HepG2 (cell line): Measurements from ENCODE around the gene P3H2. TPM values are rescaled to one million over a fixed set of nuclear protein-coding genes. Genes with fewer than 3 reads are reported as not detected.

Experiments used
- ATAC-seq: fragments of 200-7000 bp; cut with Tn5 transposase; 3 replicates; pipeline ENCODE4 v1.9.1; 2020; ENCODE audit warnings: mild to moderate bottlenecking, moderate library complexity
- BruUV-seq: library from RNA; stranded (reverse); fragments of 400-500 nt; replicated peaks from 2 replicates; lab custom pipeline; 2021; lab: Mats Ljungman, UMichigan
- CTCF ChIA-PET: fragments of 300-600 bp; formaldehyde crosslinking; extraction: SDS; loops from one replicate; lab custom pipeline; 2021; ENCODE audit warnings: low total read pairs, inconsistent platforms, low intra/inter-chr PET ratio; lab: Yijun Ruan, JAX
- POLR2A ChIA-PET: fragments of 350-600 bp; sonication (Branson Sonifier 250); formaldehyde crosslinking; loops from one replicate; lab custom pipeline; 2020; ENCODE audit warnings: antibody characterized with exemption, inconsistent platforms; lab: Yijun Ruan, JAX
- DNase-seq: peaks from one replicate; pipeline ENCODE4 v3.0.0-alpha.2; 2015; ENCODE audit warnings: low spot score
- FAIRE-seq: peaks from 3 replicates; lab custom pipeline; 2011; peaks lifted over from hg19 to GRCh38; lab: Jason Lieb, UNC
- H2AFZ ChIP-seq: one replicate; pipeline ENCODE4 v1.6.1; 2011; ENCODE audit warnings: low read length, inconsistent platforms
- H3K27ac ChIP-seq: fragments of 300-600 bp; 3 replicates; pipeline ENCODE4 v1.8.0; 2011; ENCODE audit warnings: mixed run types, mild to moderate bottlenecking, mixed read lengths, low read length, inconsistent platforms; ENCODE audit not compliant: insufficient read depth; ENCODE audit errors: extremely low read length
- H3K27me3 ChIP-seq, 2 experiments: fragments of 200-600 bp in 1 of 2; 2 replicates in 1 of 2; 3 replicates in 1 of 2; pipeline versions ENCODE4 v1.6.0 to v1.8.0; 2011; ENCODE audit warnings: low read length in 2 of 2, mild to moderate bottlenecking in 2 of 2, moderate library complexity in 2 of 2, inconsistent platforms in 1 of 2; ENCODE audit not compliant: insufficient read depth in 2 of 2, control insufficient read depth in 1 of 2
- H3K36me3 ChIP-seq, 2 experiments: fragments of 200-600 bp in 1 of 2; replicated peaks in 1 of 2; 2 replicates in 1 of 2; 3 replicates in 1 of 2; pipeline versions ENCODE4 v1.5.1 to v1.8.0; 2011; ENCODE audit warnings: low read length in 2 of 2, inconsistent platforms in 1 of 2; ENCODE audit not compliant: insufficient read depth in 2 of 2, control insufficient read depth in 1 of 2
- H3K4me1 ChIP-seq: 2 replicates; pipeline ENCODE4 v1.5.1; 2012; ENCODE audit warnings: low read length, inconsistent platforms; ENCODE audit not compliant: insufficient read depth
- H3K4me2 ChIP-seq: 2 replicates; pipeline ENCODE4 v1.6.0; 2011; ENCODE audit warnings: low read depth, low read length, inconsistent platforms
- H3K4me3 ChIP-seq, 3 experiments: fragments of 200-600 bp in 1 of 3; sonication (generic), shearing (Covaris generic) in 1 of 3; replicated peaks in 1 of 3; 2 replicates each; pipeline ENCODE4 v1.5.1; 2011 to 2016; ENCODE audit warnings: low read length in 3 of 3, inconsistent platforms in 2 of 3, low read depth in 2 of 3, mild to moderate bottlenecking in 2 of 3, control low read depth in 1 of 3, mixed read lengths in 1 of 3; ENCODE audit not compliant: insufficient read depth in 1 of 3
- H3K79me2 ChIP-seq: one replicate; pipeline ENCODE4 v1.6.1; 2011; ENCODE audit warnings: low read length, inconsistent platforms; ENCODE audit not compliant: insufficient read depth
- H3K9ac ChIP-seq: 2 replicates; pipeline ENCODE4 v1.6.0; 2011; ENCODE audit warnings: mild to moderate bottlenecking, low read depth, low read length, inconsistent platforms; ENCODE audit not compliant: insufficient read depth
- H3K9me3 ChIP-seq: 2 replicates; pipeline ENCODE4 v1.5.1; 2012; ENCODE audit warnings: mild to moderate bottlenecking, low read length
- H4K20me1 ChIP-seq: 2 replicates; pipeline ENCODE4 v1.6.0; 2011; ENCODE audit warnings: inconsistent platforms, mild to moderate bottlenecking, low read length, moderate library complexity; ENCODE audit not compliant: insufficient read depth
- ATF7 ChIP-seq, 2 experiments: fragments of 450-650 bp in 1 of 2; sonication (generic) in 1 of 2; formaldehyde crosslinking in 1 of 2; IDR thresholded peaks; 2 replicates each; pipeline versions ENCODE4 v1.4.0 to v1.6.1; 2016 to 2020; ENCODE audit warnings: antibody characterized with exemption in 1 of 2, mild to moderate bottlenecking in 1 of 2, missing genetic modification reagents in 1 of 2
- MXD3 ChIP-seq: IDR thresholded peaks from 2 replicates; pipeline ENCODE4 v1.6.1; 2016; ENCODE audit warnings: mild to moderate bottlenecking, missing biosample characterization, missing genetic modification reagents
- NFE2L1 ChIP-seq: sonication (generic); formaldehyde crosslinking; IDR thresholded peaks from 2 replicates; pipeline ENCODE4 v1.4.0; 2020; ENCODE audit warnings: missing genetic modification reagents, mild to moderate bottlenecking, borderline replicate concordance
- RFX3 ChIP-seq: IDR thresholded peaks from 2 replicates; pipeline ENCODE4 v1.6.1; 2016; ENCODE audit warnings: missing biosample characterization, missing genetic modification reagents
- WIZ ChIP-seq: sonication (generic); formaldehyde crosslinking; IDR thresholded peaks from 2 replicates; pipeline ENCODE4 v1.5.1; 2020; ENCODE audit warnings: mild to moderate bottlenecking, missing genetic modification reagents
- YY1 ChIP-seq: IDR thresholded peaks from 2 replicates; pipeline ENCODE4 v1.6.1; 2011; ENCODE audit warnings: low read length, low read depth, moderate library complexity, mild to moderate bottlenecking; ENCODE audit not compliant: insufficient read depth, insufficient replicate concordance
- ZNF24 ChIP-seq: fragments of 450-650 bp; IDR thresholded peaks from 2 replicates; pipeline ENCODE4 v1.6.1; 2017; ENCODE audit warnings: antibody characterized with exemption, mild to moderate bottlenecking
- WGBS: methylation state at CpG from one replicate; pipeline ENCODE4 v1.1.6; 2017; ENCODE audit warnings: low lambda C conversion rate; 5-methylcytosine and 5-hydroxymethylcytosine counted together
- in situ Hi-C: cut with HindIII; loops from 2 replicates; pipeline ENCODE4 v1.10.0; 2017; ENCODE audit warnings: low pct_unique_long_range_greater_than_20kb; ENCODE audit not compliant: extremely low pct_ligation_motif_present
- intact Hi-C: fragments of 100-400 bp; cut with micrococcal nuclease; formaldehyde crosslinking; loops from one replicate; pipeline ENCODE4 v1.10.0; 2022; ENCODE audit not compliant: unreplicated experiment
- polyA plus RNA-seq, 8 experiments: library from polyadenylated mRNA; depleted of rRNA in 3 of 8; stranded (reverse) in 7 of 8; unstranded in 1 of 8; fragments of >200 nt; fragmentation: Illumina TruSeq in 4 of 8; extraction: Trizol in 4 of 8; gene quantifications; 2 replicates each; pipeline versions ENCODE4 v1.2.1 to v1.2.3, GENCODE V29; 2011 to 2016; ENCODE audit warnings: low read depth in 4 of 8, missing spikeins in 1 of 8, mixed read lengths in 1 of 8; ENCODE audit not compliant: insufficient read depth in 1 of 8
- total RNA-seq, 5 experiments: library from RNA; depleted of rRNA; stranded (reverse); fragments of >200 nt; fragmentation: Illumina TruSeq; extraction: Trizol; gene quantifications; 2 replicates each; pipeline ENCODE4 v1.2.3, GENCODE V29; 2016; ENCODE audit warnings: low read depth in 1 of 5

Gene P3H2
- total and polyA plus RNA-seq, 2 of the 13 experiments (the other 11 are each of a cell fraction or from before 2014, with no cell fraction given): not detected

GRCh38 chr3:190034446-190034845 is 86.3 kb downstream of the P3H2 start:
- no peak overlapping the region for H3K4me3 ChIP-seq
- no peaks in the 10 kb centered on the region for H3K9me3 ChIP-seq
- CTCF ChIA-PET: no interaction called here
- no peaks in the 10 kb centered on the region for H3K4me1 ChIP-seq
- no peaks in the 10 kb centered on the region for H3K36me3 ChIP-seq
- intact Hi-C loops: loop anchor here (10.0 kb wide), 1 partner anchor 70 kb away; no protein-coding TSS in a partner anchor
- TF ChIP-seq ZNF24 (no peak), ATF7 (IDR thresholded peaks at IDR 0.05) (peak; percentile 33; the same call in 1 of the 2 replicates), ATF7 (CRISPR knock-in tag; IDR thresholded peaks at IDR 0.05) (no peak), NFE2L1 (CRISPR knock-in tag) (no peak), YY1 (no peak), RFX3 (CRISPR knock-in tag) (no peak), MXD3 (CRISPR knock-in tag) (no peak)
- TF ChIP-seq, all 625 proteins: peak for 1
- in situ Hi-C loops: no loop called here
- POLR2A ChIA-PET: no interaction called here
- WGBS: 24% methylated on average over 3 of the region's 3 CpGs
- Histone ChIP-seq H4K20me1 (no peaks in the 10 kb centered on the region), H3K79me2 (no peaks in the 10 kb centered on the region), H3K27ac (no peak overlapping the region), H3K4me2 (no peak overlapping the region), H3K27me3 (no peaks in the 10 kb centered on the region), H2AFZ (no peak overlapping the region), H3K9ac (no peak overlapping the region)
- no TSS peak for BruUV-seq
- ATAC-seq (no peak), DNase-seq (no peak), FAIRE-seq (no peak)

GRCh38 chr3:190032923-190033322 is 87.8 kb downstream of the P3H2 start:
- no peaks in the 10 kb centered on the region for H3K4me1 ChIP-seq
- no peaks in the 10 kb centered on the region for H3K36me3 ChIP-seq
- H4K20me1 ChIP-seq: no peaks in the 10 kb centered on the region
- FAIRE-seq (no peak), ATAC-seq (no peak; the same call in 2 of the 3 replicates), DNase-seq (no peak)
- in situ Hi-C loops (no loop called here), intact Hi-C loops (loop anchor here (10.0 kb wide), 1 partner anchor 68 kb away; no protein-coding TSS in a partner anchor)
- no peak overlapping the region for H3K9ac ChIP-seq
- TF ChIP-seq WIZ: no peak
- no peak overlapping the region for H3K4me3 ChIP-seq
- WGBS: 59% methylated on average over 11 of the region's 11 CpGs
- H3K4me2 ChIP-seq: no peak overlapping the region
- POLR2A ChIA-PET: no interaction called here
- H3K79me2 ChIP-seq: no peaks in the 10 kb centered on the region
- H2AFZ ChIP-seq: no peak overlapping the region
- H3K9me3 ChIP-seq: no peaks in the 10 kb centered on the region
- no TSS peak for BruUV-seq
- H3K27ac ChIP-seq: no peak overlapping the region
- CTCF ChIA-PET: interaction anchor here (1.5 kb wide), 1 partner anchor 66 kb away, joined by 3 read pairs; no protein-coding TSS in a partner anchor
- H3K27me3 ChIP-seq: no peaks in the 10 kb centered on the region
